GOT3 (cell line): ENCODE measurements around the gene NAT16.
A peak's percentile ranks its signal among the peaks of the same experiment; 100 is the strongest.

Experiments used
- DNase-seq: peaks from one replicate; lab custom pipeline; 2025; ENCODE audit warnings: mixed read lengths; lab: John Stamatoyannopoulos, UW

Gene NAT16

GRCh38 chr7:101170617-101171441 lies 9.3 kb downstream of the NAT16 start:
- DNase-seq, result no peak

- DNase-seq, result no peak
Observed at GRCh38 chr7:101169838-101170551, 10.1 kb downstream of the NAT16 start.

- no peak for DNase-seq
Observed at GRCh38 chr7:101169110-101169837, 10.8 kb downstream of the NAT16 start.

- DNase-seq, result no peak
Observed at GRCh38 chr7:101168412-101169049, 11.6 kb downstream of the NAT16 start.

- DNase-seq, result no peak
Observed at GRCh38 chr7:101167645-101168411, 12.3 kb downstream of the NAT16 start.

- no peak for DNase-seq
Observed at GRCh38 chr7:101166909-101167644, 13.0 kb downstream of the NAT16 start.

- no peak for DNase-seq
Observed at GRCh38 chr7:101166648-101166908, 13.5 kb downstream of the NAT16 start.

- DNase-seq, result no peak
Observed at GRCh38 chr7:101165958-101166647, 14.0 kb downstream of the NAT16 start.

- peak; percentile 65 for DNase-seq
Observed at GRCh38 chr7:101165075-101165957, 14.8 kb downstream of the NAT16 start, which contains the start of gene VGF. Gene VGF (minus strand): TSS chr7:101165569. CDS start chr7:101164843, 726 bp downstream.

GRCh38 chr7:101164071-101164840 lies 15.8 kb downstream of the NAT16 start:
- no peak for DNase-seq

GRCh38 chr7:101163279-101164070 lies 16.6 kb downstream of the NAT16 start:
- DNase-seq, result no peak

- DNase-seq, result no peak
Observed at GRCh38 chr7:101162551-101163278, 17.4 kb downstream of the NAT16 start.

- no peak for DNase-seq
Observed at GRCh38 chr7:101161692-101162471, 18.2 kb downstream of the NAT16 start.

GRCh38 chr7:101160910-101161309 lies 19.2 kb downstream of the NAT16 start:
- no peak for DNase-seq

GRCh38 chr7:101159696-101160674 lies 20.1 kb downstream of the NAT16 start:
- no peak for DNase-seq
